ENCODE results near the gene WIF1.

Gene WIF1

GRCh38 chr12:65113621-65114035 is 7.5 kb downstream of the WIF1 start:
- H3K79me1 ChIP-seq (ENCODE audit: low read depth, low read length) = no peaks in the 10 kb centered on the region
- no peak overlapping the region for H3K4me3 ChIP-seq (ENCODE audit: low read length in 2 of 2)
- no peak overlapping the region for H2BK120ac ChIP-seq (ENCODE audit: low read depth, low read length)
- no CpG with 5 or more reads among the region's 1 CpG for WGBS, 2 donors (ENCODE audit: extremely low coverage in 2 of 2, insufficient read length in 2 of 2, insufficient replicate concordance in 1 of 2)
- peaks cover 0 to 18% (median 0%) of the 10 kb centered on the region in 3 experiments for H3K27me3 ChIP-seq (ENCODE audit: control insufficient read depth in 3 of 3, insufficient read depth in 3 of 3, low read depth in 1 of 3, low read length in 3 of 3)
- H4K8ac ChIP-seq (ENCODE audit: low read depth, low read length) = no peak overlapping the region
- no peak overlapping the region for H2AK5ac ChIP-seq (ENCODE audit: low read depth, low read length)
- no peak overlapping the region for H3K14ac ChIP-seq (ENCODE audit: low read length)
- no peaks in the 10 kb centered on the region for H3K36me3 ChIP-seq (replicated peaks in 1 of 2; ENCODE audit: control insufficient read depth in 2 of 2, insufficient read depth in 2 of 2, low read length in 2 of 2)
- no peak overlapping the region for H3K4ac ChIP-seq (ENCODE audit: low read length)
- H2BK12ac ChIP-seq (ENCODE audit: low read length) = no peak overlapping the region
- H2AFZ ChIP-seq (ENCODE audit: low read length) = no peak overlapping the region
- H3K27ac ChIP-seq (replicated peaks; ENCODE audit: low read length) = no peak overlapping the region
- no peak overlapping the region for H2BK15ac ChIP-seq (ENCODE audit: low read length)
- H3K4me2 ChIP-seq (ENCODE audit: insufficient read depth, low read length, poor library complexity, severe bottlenecking) = no peak overlapping the region
- no peak for DNase-seq (ENCODE audit: low spot score)
- H2BK5ac ChIP-seq (ENCODE audit: low read length) = no peak overlapping the region
- no peak overlapping the region for H4K91ac ChIP-seq (ENCODE audit: low read depth, low read length, poor library complexity)
- no peak overlapping the region for H3K9ac ChIP-seq (ENCODE audit: low read depth, low read length, poor library complexity)
- no peaks in the 10 kb centered on the region for H3K4me1 ChIP-seq (ENCODE audit: control insufficient read depth in 2 of 2, insufficient read depth in 1 of 2, low read depth in 1 of 2, low read length in 2 of 2)
- no peak overlapping the region for H3K18ac ChIP-seq (ENCODE audit: low read length)
- no peaks in the 10 kb centered on the region for H3K9me3 ChIP-seq (replicated peaks in 1 of 2; ENCODE audit: control insufficient read depth in 2 of 2, insufficient read depth in 1 of 2, low read depth in 1 of 2, low read length in 2 of 2)
- no peak overlapping the region for H3K23ac ChIP-seq (ENCODE audit: low read depth, low read length, poor library complexity)

- Histone ChIP-seq H2AFZ (ENCODE audit: low read length) (no peak overlapping the region), H3K36me3 (replicated peaks in 1 of 2; ENCODE audit: control insufficient read depth in 2 of 2, insufficient read depth in 2 of 2, low read length in 2 of 2) (no peaks in the 10 kb centered on the region), H3K14ac (ENCODE audit: low read length) (no peak overlapping the region), H3K4me3 (ENCODE audit: low read length in 2 of 2) (no peak overlapping the region), H2AK5ac (ENCODE audit: low read depth, low read length) (no peak overlapping the region), H3K4me2 (ENCODE audit: insufficient read depth, low read length, poor library complexity, severe bottlenecking) (no peak overlapping the region), H4K91ac (ENCODE audit: low read depth, low read length, poor library complexity) (no peak overlapping the region), H3K9ac (ENCODE audit: low read depth, low read length, poor library complexity) (no peak overlapping the region), H3K4ac (ENCODE audit: low read length) (no peak overlapping the region), H2BK5ac (ENCODE audit: low read length) (no peak overlapping the region), H2BK120ac (ENCODE audit: low read depth, low read length) (no peak overlapping the region), H4K8ac (ENCODE audit: low read depth, low read length) (no peak overlapping the region), H3K27ac (replicated peaks; ENCODE audit: low read length) (no peak overlapping the region), H2BK15ac (ENCODE audit: low read length) (no peak overlapping the region), H3K79me1 (ENCODE audit: low read depth, low read length) (no peaks in the 10 kb centered on the region), H3K23ac (ENCODE audit: low read depth, low read length, poor library complexity) (no peak overlapping the region), H3K27me3 (ENCODE audit: control insufficient read depth in 3 of 3, insufficient read depth in 3 of 3, low read depth in 1 of 3, low read length in 3 of 3) (peaks cover 0 to 4% (median 0%) of the 10 kb centered on the region in 3 experiments), H2BK12ac (ENCODE audit: low read length) (no peak overlapping the region), H3K4me1 (ENCODE audit: control insufficient read depth in 2 of 2, insufficient read depth in 1 of 2, low read depth in 1 of 2, low read length in 2 of 2) (no peaks in the 10 kb centered on the region), H3K9me3 (replicated peaks in 1 of 2; ENCODE audit: control insufficient read depth in 2 of 2, insufficient read depth in 1 of 2, low read depth in 1 of 2, low read length in 2 of 2) (no peaks in the 10 kb centered on the region), H3K18ac (ENCODE audit: low read length) (no peak overlapping the region)
- DNase-seq (ENCODE audit: low spot score) = no peak
Measured at GRCh38 chr12:65106948-65107347, 14.2 kb downstream of the WIF1 start.

DNA sequence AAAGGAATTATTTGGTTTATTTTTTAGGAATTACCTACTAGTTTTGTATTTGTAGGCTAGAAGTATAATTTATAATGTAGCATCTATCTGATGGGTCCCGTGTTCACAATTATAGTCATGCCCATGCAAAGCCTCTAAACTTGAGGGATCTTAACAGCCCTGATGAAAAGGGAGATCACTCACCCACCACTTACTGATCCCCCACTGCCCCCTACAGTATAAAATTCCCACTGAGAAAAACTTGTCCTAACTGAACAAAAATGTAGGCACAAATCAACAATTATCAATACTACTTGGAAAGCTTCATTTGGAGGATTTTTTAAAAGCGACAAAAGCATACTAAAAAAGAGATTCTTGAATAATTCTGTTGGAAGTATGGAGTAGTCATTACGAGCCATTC is 21.0 kb downstream of the WIF1 start:
- Histone ChIP-seq H3K18ac (ENCODE audit: low read length) (no peak overlapping the region), H2BK5ac (ENCODE audit: low read length) (no peak overlapping the region), H4K8ac (ENCODE audit: low read depth, low read length) (no peak overlapping the region), H3K4me1 (ENCODE audit: control insufficient read depth in 2 of 2, insufficient read depth in 1 of 2, low read depth in 1 of 2, low read length in 2 of 2) (no peaks in the 10 kb centered on the region), H2BK12ac (ENCODE audit: low read length) (no peak overlapping the region), H3K9ac (ENCODE audit: low read depth, low read length, poor library complexity) (no peak overlapping the region), H4K91ac (ENCODE audit: low read depth, low read length, poor library complexity) (no peak overlapping the region), H3K27me3 (ENCODE audit: control insufficient read depth in 3 of 3, insufficient read depth in 3 of 3, low read depth in 1 of 3, low read length in 3 of 3) (no peaks in the 10 kb centered on the region), H3K23ac (ENCODE audit: low read depth, low read length, poor library complexity) (no peak overlapping the region), H2AFZ (ENCODE audit: low read length) (no peak overlapping the region), H3K9me3 (replicated peaks in 1 of 2; ENCODE audit: control insufficient read depth in 2 of 2, insufficient read depth in 1 of 2, low read depth in 1 of 2, low read length in 2 of 2) (no peaks in the 10 kb centered on the region), H2AK5ac (ENCODE audit: low read depth, low read length) (no peak overlapping the region), H3K4me2 (ENCODE audit: insufficient read depth, low read length, poor library complexity, severe bottlenecking) (no peak overlapping the region), H3K4ac (ENCODE audit: low read length) (no peak overlapping the region), H3K79me1 (ENCODE audit: low read depth, low read length) (no peaks in the 10 kb centered on the region), H3K4me3 (ENCODE audit: low read length in 2 of 2) (no peak overlapping the region), H2BK15ac (ENCODE audit: low read length) (no peak overlapping the region), H3K27ac (replicated peaks; ENCODE audit: low read length) (no peak overlapping the region), H3K14ac (ENCODE audit: low read length) (no peak overlapping the region), H2BK120ac (ENCODE audit: low read depth, low read length) (no peak overlapping the region), H3K36me3 (replicated peaks in 1 of 2; ENCODE audit: control insufficient read depth in 2 of 2, insufficient read depth in 2 of 2, low read length in 2 of 2) (no peaks in the 10 kb centered on the region)
- WGBS, 2 donors (ENCODE audit: extremely low coverage in 2 of 2, insufficient read length in 2 of 2, insufficient replicate concordance in 1 of 2) = no CpG with 5 or more reads among the region's 3 CpGs
- DNase-seq (ENCODE audit: low spot score) = no peak

DNA sequence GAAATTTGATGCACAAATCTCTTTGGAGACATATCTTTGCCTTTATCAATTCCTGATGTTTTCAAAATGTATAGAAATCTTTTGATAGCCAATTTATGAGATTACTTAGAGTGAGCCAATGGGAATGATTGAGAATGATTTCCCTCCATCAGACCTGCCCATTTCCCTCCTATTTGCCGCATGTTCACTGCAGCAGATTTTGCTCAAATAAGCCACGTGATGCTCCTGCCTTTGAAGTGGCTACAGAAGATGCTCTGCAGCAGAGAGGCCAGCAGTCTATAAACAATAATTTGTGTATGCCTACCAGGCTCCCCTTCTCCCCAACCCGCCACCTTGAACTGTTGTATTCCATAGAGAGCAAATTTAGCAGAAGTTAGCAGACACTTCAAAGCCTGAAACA is 21.9 kb downstream of the WIF1 start:
- Histone ChIP-seq H3K9me3 (replicated peaks in 1 of 2; ENCODE audit: control insufficient read depth in 2 of 2, insufficient read depth in 1 of 2, low read depth in 1 of 2, low read length in 2 of 2) (no peaks in the 10 kb centered on the region), H3K4me2 (ENCODE audit: insufficient read depth, low read length, poor library complexity, severe bottlenecking) (no peak overlapping the region), H2AFZ (ENCODE audit: low read length) (no peak overlapping the region), H2BK120ac (ENCODE audit: low read depth, low read length) (no peak overlapping the region), H3K9ac (ENCODE audit: low read depth, low read length, poor library complexity) (no peak overlapping the region), H2BK15ac (ENCODE audit: low read length) (no peak overlapping the region), H3K23ac (ENCODE audit: low read depth, low read length, poor library complexity) (no peak overlapping the region), H4K8ac (ENCODE audit: low read depth, low read length) (no peak overlapping the region), H3K36me3 (replicated peaks in 1 of 2; ENCODE audit: control insufficient read depth in 2 of 2, insufficient read depth in 2 of 2, low read length in 2 of 2) (no peaks in the 10 kb centered on the region), H3K4me1 (ENCODE audit: control insufficient read depth in 2 of 2, insufficient read depth in 1 of 2, low read depth in 1 of 2, low read length in 2 of 2) (no peaks in the 10 kb centered on the region), H2BK5ac (ENCODE audit: low read length) (no peak overlapping the region), H3K4ac (ENCODE audit: low read length) (no peak overlapping the region), H3K18ac (ENCODE audit: low read length) (no peak overlapping the region), H2BK12ac (ENCODE audit: low read length) (no peak overlapping the region), H2AK5ac (ENCODE audit: low read depth, low read length) (no peak overlapping the region), H3K27me3 (ENCODE audit: control insufficient read depth in 3 of 3, insufficient read depth in 3 of 3, low read depth in 1 of 3, low read length in 3 of 3) (no peaks in the 10 kb centered on the region), H3K4me3 (ENCODE audit: low read length in 2 of 2) (no peak overlapping the region), H4K91ac (ENCODE audit: low read depth, low read length, poor library complexity) (no peak overlapping the region), H3K27ac (replicated peaks; ENCODE audit: low read length) (no peak overlapping the region), H3K79me1 (ENCODE audit: low read depth, low read length) (no peaks in the 10 kb centered on the region), H3K14ac (ENCODE audit: low read length) (no peak overlapping the region)
- no CpG with 5 or more reads among the region's 3 CpGs for WGBS, 2 donors (ENCODE audit: extremely low coverage in 2 of 2, insufficient read length in 2 of 2, insufficient replicate concordance in 1 of 2)
- no peak for DNase-seq (ENCODE audit: low spot score)

All from neuronal stem cell (in vitro differentiated cells).